Mucosa of stomach (tissue), 1 donor: ENCODE data around the gene CD2BP2.
A peak's percentile ranks its signal among the peaks of the same experiment; 100 is the strongest.

ENCODE experiments used
- H3K27me3 ChIP-seq: one replicate; pipeline ENCODE4 v1.7.0; 2013; ENCODE audit warnings: mild to moderate bottlenecking, low read length; ENCODE audit not compliant: control insufficient read depth, insufficient read depth
- H3K36me3 ChIP-seq: one replicate; pipeline ENCODE4 v1.7.0; 2013; ENCODE audit warnings: low read length; ENCODE audit not compliant: control insufficient read depth, insufficient read depth
- H3K4me1 ChIP-seq: one replicate; pipeline ENCODE4 v1.7.0; 2013; ENCODE audit warnings: mild to moderate bottlenecking, low read length; ENCODE audit not compliant: control insufficient read depth, insufficient read depth
- H3K4me3 ChIP-seq: one replicate; pipeline ENCODE4 v1.7.0; 2013; ENCODE audit warnings: low read length
- H3K9ac ChIP-seq: one replicate; pipeline ENCODE4 v1.7.0; 2013; ENCODE audit warnings: mild to moderate bottlenecking, low read length, moderate library complexity
- H3K9me3 ChIP-seq: one replicate; pipeline ENCODE4 v1.7.0; 2013; ENCODE audit warnings: mild to moderate bottlenecking, low read length, moderate library complexity; ENCODE audit not compliant: control insufficient read depth
- donor health status: Pancreatic carcinoma.

Gene CD2BP2

DNA sequence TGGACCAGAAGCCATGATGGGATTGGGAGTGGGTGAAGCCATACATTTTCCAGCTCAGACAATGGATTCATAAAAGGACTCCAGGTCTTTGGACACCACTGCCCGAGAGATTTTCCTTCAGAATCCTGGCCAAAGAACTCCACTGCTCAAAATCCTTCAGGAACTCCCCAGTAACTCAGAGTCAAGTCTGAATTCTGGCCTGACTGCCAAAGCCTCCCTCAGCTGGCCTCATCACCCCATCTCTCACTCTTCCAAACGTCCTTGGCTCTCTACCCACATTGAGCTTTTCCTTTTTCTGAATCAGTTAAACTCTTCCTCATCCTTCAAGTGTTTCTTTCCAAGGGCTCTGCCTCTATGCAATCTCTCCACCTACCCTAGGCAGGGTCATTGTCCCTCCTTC is 28.4 kb upstream of the CD2BP2 start:
- no peaks in the 10 kb centered on the region for H3K9me3 ChIP-seq
- H3K27me3 ChIP-seq = no peaks in the 10 kb centered on the region
- no peaks in the 10 kb centered on the region for H3K36me3 ChIP-seq
- H3K4me1 ChIP-seq = peaks cover 4% of the 10 kb centered on the region
- no peak overlapping the region for H3K4me3 ChIP-seq
- H3K9ac ChIP-seq = no peak overlapping the region

DNA sequence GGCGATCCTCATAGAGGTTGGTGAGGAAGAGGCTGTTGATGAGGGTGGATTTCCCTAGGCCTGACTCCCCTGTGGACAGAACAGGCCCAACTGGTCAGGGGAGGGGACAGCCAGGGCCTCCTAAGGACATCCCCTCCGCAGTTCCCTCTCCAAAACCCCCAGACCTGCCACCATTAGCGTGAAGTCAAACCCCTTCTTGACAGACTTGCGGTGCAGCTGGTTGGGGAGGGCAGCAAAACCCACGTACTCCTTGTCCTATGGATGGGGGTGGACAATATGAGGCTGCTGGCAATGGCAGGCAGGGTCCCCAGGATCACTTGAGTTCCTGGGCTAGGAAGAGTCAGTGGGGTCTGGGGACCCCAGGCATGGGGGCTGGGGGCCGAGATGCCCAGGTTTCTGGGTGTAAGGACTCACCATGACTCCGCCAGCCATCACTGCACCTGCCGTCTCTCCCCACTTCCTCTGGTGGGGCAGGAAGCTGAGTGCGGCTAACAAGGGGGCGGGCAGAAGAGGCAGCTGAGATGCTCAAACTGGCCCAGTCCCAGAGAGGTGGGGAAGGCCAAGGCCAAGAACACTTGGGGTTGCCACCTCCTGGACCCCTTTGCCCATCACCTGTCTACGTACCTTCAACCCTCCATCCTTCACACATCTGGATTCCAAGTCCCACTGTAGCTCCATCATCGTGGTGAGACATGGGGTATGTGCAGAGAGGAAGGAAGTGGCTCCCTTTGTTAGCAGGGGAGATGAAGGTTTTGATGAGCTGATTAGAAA is 27.2 kb upstream of the CD2BP2 start, which contains the start of gene SEPTIN1:
Gene SEPTIN1 (minus strand): TSS at position 451 of the 771 bp plus-strand sequence. CDS start 19 bp downstream, at position 432.
- Histone ChIP-seq H3K27me3 (no peaks in the 10 kb centered on the region), H3K9me3 (no peaks in the 10 kb centered on the region), H3K36me3 (no peaks in the 10 kb centered on the region), H3K4me3 (no peak within 1 kb of the TSS), H3K9ac (no peak within 1 kb of the TSS), H3K4me1 (peaks cover 7% of the 10 kb centered on the region)

GRCh38 chr16:30381291-30382041 is 26.4 kb upstream of the CD2BP2 start:
- H3K27me3 ChIP-seq = no peaks in the 10 kb centered on the region
- no peaks in the 10 kb centered on the region for H3K9me3 ChIP-seq
- H3K4me1 ChIP-seq = peaks cover 10% of the 10 kb centered on the region
- H3K9ac ChIP-seq = no peak overlapping the region
- H3K4me3 ChIP-seq = no peak overlapping the region
- H3K36me3 ChIP-seq = no peaks in the 10 kb centered on the region

DNA sequence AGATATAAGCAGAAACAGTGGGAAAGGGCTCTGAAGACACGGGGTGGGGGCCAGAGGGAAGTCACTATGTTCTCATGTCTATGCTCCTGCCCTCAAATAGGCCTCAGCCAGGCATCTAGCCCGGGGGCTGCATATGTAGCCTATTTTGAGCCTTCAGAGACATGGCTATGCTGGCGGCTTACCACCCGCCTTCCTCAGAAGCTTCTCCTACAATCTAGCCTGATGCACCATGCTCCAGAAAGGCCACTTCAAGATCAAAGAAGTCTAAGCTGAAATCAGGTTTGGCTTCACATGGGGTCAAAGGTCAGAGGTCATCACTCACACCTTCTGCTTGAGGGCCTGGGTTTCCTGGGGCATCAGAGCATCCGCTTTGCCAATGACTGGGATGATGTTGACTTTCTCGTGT is 25.7 kb upstream of the CD2BP2 start:
- Histone ChIP-seq H3K4me1 (peaks cover 10% of the 10 kb centered on the region), H3K4me3 (no peak overlapping the region), H3K9me3 (no peaks in the 10 kb centered on the region), H3K36me3 (no peaks in the 10 kb centered on the region), H3K9ac (no peak overlapping the region), H3K27me3 (no peaks in the 10 kb centered on the region)

GRCh38 chr16:30380072-30380802 is 25.1 kb upstream of the CD2BP2 start:
- H3K36me3 ChIP-seq = no peaks in the 10 kb centered on the region
- no peaks in the 10 kb centered on the region for H3K27me3 ChIP-seq
- no peak overlapping the region for H3K9ac ChIP-seq
- no peaks in the 10 kb centered on the region for H3K9me3 ChIP-seq
- peaks cover 10% of the 10 kb centered on the region for H3K4me1 ChIP-seq
- H3K4me3 ChIP-seq = no peak overlapping the region

DNA sequence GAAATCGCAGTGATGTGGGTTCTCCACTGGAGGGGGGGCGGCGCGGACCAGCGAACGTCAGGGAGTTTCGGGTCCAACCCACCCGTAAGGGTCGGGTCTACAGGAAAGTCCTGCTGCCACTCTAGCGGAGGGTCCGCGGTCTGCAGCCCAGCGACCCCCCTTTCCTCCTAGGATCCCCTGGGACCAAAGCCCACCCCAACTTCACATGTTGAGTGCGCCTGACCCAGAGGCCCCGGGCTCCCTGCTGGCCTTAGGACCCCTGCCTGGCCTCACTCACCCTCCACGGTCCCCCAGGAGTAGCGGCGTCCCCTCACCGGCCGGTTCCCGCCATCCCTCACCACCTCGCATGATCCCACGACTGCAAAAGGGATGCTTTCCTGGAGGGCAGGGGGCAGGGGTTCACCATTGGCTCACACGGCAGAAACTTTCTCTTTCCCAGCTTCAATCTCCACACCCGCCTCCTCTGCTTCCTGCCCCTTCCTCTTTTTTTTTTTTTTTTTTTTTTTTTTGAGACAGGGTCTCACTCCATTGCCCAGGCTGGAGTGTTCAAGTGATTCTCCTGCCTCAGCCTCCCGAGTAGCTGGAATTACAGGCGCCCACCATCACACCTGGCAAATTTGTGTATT is 24.2 kb upstream of the CD2BP2 start:
- H3K9ac ChIP-seq = peak overlapping the region; percentile 96
- peaks cover 10% of the 10 kb centered on the region for H3K4me1 ChIP-seq
- no peaks in the 10 kb centered on the region for H3K36me3 ChIP-seq
- no peak overlapping the region for H3K4me3 ChIP-seq
- no peaks in the 10 kb centered on the region for H3K27me3 ChIP-seq
- no peaks in the 10 kb centered on the region for H3K9me3 ChIP-seq

DNA sequence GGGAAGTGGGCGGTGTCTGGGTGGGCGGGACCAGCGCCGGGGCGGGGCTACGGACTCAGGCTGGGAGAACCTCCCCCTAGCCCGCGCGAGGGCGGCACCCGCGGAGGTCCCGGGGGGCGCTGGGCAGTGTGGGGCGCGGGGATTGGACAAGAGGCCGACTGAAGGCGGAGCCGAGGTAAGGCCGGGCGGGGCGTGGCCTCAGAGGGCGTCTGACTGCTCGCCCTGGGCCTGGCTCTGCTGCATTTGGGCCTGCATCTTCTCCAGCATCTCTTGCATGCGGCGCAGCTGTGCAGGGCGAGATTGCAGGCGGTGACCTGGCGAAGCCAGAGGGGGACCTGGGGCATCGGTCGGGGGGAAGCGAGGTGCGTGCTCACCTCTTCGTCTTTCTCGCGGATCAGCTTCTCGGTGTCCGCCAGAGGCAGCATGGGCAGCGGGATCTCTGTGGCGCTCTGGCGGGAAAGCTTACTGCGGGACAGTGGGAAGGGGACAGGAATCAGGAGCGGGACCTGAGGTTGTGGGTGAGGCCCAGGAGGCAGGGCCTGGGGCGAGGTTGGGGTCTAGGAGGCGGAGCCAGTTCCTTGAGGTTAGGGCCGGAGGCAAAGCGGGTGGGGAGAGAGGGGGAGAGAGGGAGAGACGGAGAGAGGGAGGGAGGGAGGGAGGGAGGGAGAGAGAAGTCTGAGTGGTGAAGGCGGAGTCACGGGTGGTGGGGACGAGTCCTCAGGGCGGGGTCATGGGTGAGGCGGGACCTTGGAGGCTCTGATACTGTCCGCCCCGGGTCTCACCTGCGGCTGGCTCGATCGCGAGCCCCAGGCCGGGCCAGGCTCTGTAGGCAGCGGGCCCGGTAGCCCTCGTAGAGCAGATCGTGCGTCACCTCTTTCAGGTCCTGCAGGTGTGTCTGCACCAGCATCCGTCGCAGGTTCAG is 23.4 kb upstream of the CD2BP2 start:
- no peaks in the 10 kb centered on the region for H3K36me3 ChIP-seq
- no peaks in the 10 kb centered on the region for H3K27me3 ChIP-seq
- H3K9me3 ChIP-seq = no peaks in the 10 kb centered on the region
- H3K4me3 ChIP-seq = peak overlapping the region; percentile 67
- peak overlapping the region; percentile 96 for H3K9ac ChIP-seq
- peaks cover 10% of the 10 kb centered on the region for H3K4me1 ChIP-seq

DNA sequence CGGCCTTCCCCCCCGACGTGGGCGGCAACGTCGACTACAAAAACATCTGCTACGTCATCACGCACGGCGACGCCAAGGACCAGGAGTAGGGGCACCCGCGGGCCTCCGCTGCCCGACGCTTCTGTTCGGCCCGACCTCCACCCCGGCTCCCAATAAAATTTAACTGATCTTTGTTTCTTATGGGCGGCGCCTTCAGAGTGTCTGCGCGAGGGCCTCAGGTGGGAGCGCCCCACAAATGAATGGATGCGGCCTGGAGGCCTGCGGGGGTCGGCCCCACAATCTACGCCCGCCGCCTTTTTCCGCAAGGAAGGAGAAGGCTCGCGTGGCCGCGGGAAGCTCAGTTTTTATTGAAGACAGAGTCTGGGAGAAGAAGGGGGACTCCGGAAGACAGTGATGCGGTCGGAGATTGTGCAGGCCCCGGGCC is 22.7 kb upstream of the CD2BP2 start:
- peaks cover 10% of the 10 kb centered on the region for H3K4me1 ChIP-seq
- H3K27me3 ChIP-seq = no peaks in the 10 kb centered on the region
- H3K9ac ChIP-seq = peak overlapping the region; percentile 96
- H3K9me3 ChIP-seq = no peaks in the 10 kb centered on the region
- peak overlapping the region; percentile 67 for H3K4me3 ChIP-seq
- no peaks in the 10 kb centered on the region for H3K36me3 ChIP-seq

GRCh38 chr16:30377050-30377811 is 22.1 kb upstream of the CD2BP2 start:
- peak overlapping the region; percentile 67 for H3K4me3 ChIP-seq
- no peaks in the 10 kb centered on the region for H3K27me3 ChIP-seq
- H3K4me1 ChIP-seq = peaks cover 10% of the 10 kb centered on the region
- H3K9me3 ChIP-seq = no peaks in the 10 kb centered on the region
- no peaks in the 10 kb centered on the region for H3K36me3 ChIP-seq
- peak overlapping the region; percentile 96 for H3K9ac ChIP-seq

GRCh38 chr16:30376461-30376902 is 21.4 kb upstream of the CD2BP2 start:
- Histone ChIP-seq H3K4me1 (peaks cover 13% of the 10 kb centered on the region), H3K9ac (no peak overlapping the region), H3K9me3 (no peaks in the 10 kb centered on the region), H3K27me3 (no peaks in the 10 kb centered on the region), H3K36me3 (no peaks in the 10 kb centered on the region), H3K4me3 (no peak overlapping the region)
